GM18873 (cell line): ENCODE results near the gene LRRC61.
"Not testable (repeated sequence)": the region's sequence is repeated elsewhere in the genome, so short reads cannot be mapped to it uniquely, and the experiment has no call there.

Experiments
- ATAC-seq: cut with Tn5 transposase; IDR thresholded peaks from one replicate; pipeline ENCODE4 v1.9.1; 2021; ENCODE audit warnings: mild to moderate bottlenecking, moderate library complexity, moderate number of reproducible peaks; ENCODE audit not compliant: unreplicated experiment, low FRiP score

Gene LRRC61

DNA sequence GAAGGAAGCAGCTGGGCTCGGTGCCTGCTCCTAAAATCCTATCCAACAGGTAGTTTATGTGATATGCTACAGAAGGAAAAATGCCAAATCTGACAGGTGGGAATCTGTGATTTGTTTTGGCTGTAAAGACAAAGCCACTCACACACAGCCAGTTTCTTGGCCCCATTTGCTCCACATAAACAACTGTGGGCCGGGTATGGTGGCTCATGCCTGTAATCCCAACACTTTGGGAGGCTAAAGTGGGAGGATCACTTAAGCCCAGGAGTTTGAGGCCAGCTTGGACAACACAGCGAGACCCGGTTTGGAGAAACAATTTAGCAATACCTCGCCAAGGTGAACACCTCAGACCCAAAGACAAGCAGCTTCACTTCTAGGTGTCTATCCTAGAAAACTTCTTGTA, 16.8 kb upstream of the LRRC61 start:
- ATAC-seq = not testable (repeated sequence)

DNA sequence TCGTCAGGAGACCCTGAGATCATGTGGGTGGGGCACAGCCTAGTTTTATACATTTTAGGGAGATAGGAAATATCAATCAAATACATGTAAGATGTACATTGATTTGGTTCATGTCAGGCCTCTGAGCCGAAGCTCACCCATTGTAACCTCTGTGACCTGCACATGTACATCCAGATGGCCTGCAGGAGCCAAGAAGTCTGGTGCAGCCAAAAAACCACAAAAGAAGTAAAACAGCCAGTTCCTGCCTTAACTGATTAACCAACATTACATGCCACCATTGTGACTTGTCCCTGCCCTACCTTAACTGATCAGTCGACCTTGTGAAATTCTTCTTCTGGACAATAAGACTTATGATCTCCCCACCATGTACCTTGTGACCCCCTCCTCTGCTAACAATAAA, 16.0 kb upstream of the LRRC61 start:
- no peak for ATAC-seq

GRCh38 chr7:150307904-150308303, 15.3 kb upstream of the LRRC61 start:
- ATAC-seq = no peak

- no peak for ATAC-seq
Measured at GRCh38 chr7:150308575-150308974, 14.6 kb upstream of the LRRC61 start.

DNA sequence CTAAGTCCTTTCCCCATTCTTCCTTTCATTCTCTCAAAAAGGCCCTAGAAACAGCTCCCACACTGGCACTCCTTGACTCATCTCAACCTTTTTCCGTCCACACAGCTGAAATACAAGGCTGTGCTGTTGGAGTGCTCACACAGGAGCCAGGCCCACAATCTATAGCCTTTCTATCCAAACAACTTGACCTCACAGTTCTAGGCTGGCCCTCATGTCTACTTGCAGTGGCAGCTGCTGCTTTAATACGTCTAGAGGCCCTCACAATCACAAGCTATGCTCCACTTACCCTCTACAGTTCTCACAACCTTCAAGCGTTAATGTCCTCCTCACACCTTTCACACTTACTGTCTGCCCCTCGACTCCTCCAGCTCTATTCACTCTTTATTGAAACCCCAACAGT, 12.0 kb upstream of the LRRC61 start:
- no peak for ATAC-seq

DNA sequence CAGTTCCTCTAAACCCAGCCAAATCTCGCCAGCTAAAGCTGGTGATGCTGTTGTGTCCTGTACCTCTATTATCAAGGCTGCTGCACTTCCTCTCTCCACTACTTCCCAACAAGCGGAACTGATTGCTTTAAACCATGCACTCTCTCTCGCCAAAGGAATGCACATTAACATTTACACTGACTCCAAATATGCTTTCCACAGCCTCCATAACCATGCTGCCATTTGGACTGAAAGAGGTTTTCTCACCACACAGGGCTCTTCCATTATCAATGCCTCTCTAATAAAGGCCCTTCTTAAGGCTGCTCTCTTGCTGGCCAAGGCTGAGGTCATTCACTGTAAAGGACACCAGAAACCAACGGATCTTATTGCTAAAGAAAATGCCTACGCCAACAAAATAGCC, 11.4 kb upstream of the LRRC61 start:
- ATAC-seq = no peak

DNA sequence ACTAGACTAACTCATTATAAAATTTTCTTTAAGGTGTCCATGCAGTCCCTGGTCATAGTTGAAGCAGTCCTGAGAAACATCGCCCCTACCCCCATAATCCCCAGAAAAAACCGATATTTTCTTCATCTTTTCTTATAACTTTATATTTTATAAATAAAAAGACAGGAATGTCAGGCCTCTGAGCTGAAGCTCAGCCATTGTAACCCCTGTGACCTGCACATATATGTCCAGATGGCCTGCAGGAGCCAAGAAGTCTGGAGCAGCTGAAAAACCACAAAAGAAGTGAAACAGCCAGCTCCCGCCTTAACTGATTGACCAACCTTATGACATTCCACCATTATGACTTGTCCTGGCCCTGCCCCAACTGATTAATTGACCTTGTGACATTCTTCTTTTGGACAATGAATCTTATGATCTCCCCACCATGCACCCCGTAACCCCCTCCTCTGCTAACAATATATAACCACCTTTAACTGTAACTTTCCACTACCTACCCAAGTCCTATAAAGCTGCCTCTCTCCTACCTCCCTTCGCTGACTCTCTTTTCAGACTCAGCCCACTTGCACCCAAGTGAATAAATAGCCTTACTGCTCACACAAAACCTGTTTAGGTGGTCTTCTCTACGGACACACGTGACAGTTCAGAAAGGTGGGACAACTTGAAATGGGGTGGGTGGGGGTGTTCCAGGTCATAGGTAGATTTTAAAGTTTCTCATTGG, 10.3 kb upstream of the LRRC61 start:
- not testable (repeated sequence) for ATAC-seq

DNA sequence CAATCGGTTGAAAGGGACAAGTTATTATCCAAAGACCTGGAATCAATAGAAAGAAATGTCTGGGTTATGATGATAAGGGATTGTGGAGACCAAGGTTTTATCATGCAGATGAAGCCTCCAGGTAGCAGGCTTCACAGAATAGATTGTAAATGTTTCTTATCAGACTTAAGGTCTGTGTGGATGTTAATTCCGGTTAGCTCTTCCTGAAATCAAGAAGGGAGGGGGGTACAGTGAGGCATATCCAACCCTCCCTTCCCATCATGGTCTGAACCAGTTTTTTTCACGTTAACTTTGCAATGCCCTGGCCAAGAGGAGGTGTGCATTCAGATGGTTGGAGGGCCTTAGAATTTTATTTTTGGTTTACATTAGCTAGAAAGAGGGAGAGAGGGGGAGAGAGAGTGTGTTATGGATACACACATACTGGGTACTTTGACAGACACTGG, 9.8 kb upstream of the LRRC61 start:
- ATAC-seq = no peak

- ATAC-seq = no peak
Measured at GRCh38 chr7:150313870-150314269, 9.3 kb upstream of the LRRC61 start.

DNA sequence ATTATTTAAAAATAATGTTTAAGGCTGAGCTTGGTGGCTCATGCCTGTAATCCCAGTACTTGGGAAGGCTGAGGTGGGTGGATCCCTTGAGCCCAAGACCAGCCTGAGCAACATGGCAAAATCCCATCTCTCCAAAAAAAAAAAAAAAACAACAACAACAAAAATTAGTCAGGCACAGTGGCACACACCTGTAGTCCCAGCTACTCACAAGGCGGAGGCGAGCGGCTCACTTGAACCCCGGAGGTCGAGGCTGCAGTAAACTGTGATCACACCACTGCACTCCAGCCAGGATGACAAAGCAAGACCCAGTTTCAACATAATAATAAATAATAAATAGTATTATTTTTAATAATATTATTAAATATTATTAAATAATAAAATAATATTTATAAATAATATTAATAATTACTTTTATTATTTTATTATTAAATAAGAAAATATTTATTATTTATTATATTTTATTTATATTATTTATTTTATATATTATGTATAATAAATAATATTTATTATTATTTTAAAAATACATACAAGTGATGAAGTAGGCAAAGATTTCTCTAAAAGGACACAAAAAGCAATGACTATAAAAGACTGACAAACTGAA, 8.4 kb upstream of the LRRC61 start:
- ATAC-seq = no peak

DNA sequence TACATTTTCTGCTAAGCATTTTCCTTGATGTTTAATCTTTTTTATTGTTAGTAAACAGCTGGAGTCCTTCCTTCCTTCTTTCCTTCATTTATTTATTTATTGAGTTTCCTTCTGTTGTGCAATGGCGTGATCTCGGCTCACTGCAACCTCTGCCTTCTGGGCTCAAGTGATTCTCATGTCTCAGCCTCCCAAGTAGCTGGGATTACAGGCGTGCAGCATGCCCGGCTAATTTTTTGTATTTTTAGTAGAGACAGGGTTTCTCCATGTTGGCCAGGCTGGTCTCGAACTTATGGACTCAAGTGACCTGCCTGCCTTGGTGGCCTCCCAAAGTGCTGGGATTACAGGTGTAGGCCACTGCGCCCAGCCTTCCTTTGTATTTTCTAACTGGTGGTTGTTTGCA, 6.2 kb upstream of the LRRC61 start:
- ATAC-seq = not testable (repeated sequence)

DNA sequence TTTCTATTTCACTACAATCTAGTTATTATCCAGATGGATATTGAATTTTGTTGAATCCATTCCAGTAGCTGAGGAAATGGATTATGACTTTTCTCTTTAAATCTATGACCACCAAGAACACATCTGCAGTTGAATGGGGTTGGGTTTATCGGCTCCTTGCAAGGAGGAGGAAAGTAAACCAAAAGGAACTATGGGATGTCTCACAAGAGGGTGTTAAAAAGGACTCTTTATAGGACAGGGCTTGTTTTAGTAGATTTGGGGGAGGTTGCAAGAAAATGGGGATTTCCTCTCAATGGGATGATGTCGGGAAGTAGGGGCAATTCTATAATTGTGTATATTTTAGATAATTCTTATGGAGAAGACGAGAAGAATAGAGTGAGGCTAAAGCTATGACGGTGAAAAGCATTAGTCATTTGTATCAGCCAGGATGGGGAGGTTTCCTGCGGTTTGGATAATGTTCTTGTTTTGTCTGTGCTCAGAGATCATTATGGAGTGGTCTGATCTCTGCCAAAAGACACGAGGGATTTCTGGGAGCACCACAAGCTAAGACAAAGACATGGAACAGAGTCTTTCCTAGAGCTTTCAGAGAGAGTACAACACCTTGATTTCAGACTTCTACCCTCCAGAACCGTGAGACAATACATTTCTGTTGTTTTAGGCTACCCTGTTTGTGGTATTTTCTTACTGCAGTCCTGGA, 5.3 kb upstream of the LRRC61 start:
- no peak for ATAC-seq

GRCh38 chr7:150321788-150322113, 1.4 kb upstream of the LRRC61 start:
- no peak for ATAC-seq

DNA sequence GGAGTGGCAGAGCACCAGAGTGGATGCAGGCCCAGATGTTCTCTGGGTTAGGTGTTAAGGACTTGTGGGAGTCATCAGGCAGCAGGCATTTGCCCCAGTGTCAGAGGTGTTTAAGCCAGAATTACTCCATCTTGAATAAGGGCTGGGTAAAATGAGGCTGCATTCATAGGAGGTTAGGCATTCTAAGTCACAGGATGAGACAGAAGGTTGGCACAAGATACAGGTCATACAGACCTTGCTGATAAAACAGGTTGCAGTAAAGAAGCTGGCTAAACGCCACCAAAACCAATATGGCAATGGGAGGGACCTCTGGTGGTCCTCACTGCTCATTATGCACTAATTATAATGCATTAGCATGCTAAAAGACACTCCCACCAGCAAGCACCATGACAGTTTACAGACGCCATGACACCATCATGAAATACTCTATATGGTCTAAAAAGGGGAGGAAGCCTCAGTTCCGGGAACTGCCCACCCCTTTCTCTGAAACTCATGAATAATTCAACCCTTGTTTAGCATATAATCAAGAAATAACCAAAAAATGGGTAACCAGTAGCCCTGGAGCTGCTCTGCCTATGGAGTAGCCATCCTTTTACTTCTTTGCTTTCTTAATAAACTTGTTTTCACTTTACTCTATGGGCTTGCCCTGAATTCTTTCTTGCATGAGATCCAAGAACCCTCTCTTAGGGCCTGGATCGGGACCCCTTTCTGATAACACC, 882 bp upstream of the LRRC61 start:
- ATAC-seq = no peak

GRCh38 chr7:150323682-150324372, 672 bp downstream of the LRRC61 start:
- no peak for ATAC-seq

DNA sequence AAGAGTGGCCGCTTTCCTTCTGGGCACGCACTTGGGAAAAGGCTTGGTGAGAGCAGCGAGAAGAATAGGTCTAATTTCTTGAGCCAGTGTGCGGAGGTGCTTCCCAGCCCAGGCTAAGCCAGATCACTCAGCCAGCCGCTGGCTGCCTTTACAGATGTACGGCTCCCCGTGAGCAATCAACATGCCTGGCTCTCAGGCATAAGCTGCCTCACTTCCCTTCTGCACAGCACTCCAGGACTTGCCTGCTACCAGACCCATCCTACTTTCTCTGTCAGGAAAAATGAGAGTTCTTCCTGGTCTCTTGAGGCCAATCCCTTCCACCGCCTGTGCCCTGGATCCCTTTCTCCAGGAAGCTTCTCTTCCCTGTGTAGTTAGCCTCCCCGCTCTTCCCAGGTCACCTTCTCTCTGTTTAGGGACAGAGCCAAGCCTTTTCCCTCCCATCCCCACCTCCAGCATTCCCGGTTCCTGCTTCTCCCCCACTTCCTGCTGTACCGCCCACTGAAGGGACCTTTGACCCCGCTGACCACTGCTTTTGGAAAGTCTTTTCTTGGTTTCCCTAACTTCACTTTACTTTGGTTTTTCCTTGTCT, 1.3 kb downstream of the LRRC61 start:
- ATAC-seq = no peak

DNA sequence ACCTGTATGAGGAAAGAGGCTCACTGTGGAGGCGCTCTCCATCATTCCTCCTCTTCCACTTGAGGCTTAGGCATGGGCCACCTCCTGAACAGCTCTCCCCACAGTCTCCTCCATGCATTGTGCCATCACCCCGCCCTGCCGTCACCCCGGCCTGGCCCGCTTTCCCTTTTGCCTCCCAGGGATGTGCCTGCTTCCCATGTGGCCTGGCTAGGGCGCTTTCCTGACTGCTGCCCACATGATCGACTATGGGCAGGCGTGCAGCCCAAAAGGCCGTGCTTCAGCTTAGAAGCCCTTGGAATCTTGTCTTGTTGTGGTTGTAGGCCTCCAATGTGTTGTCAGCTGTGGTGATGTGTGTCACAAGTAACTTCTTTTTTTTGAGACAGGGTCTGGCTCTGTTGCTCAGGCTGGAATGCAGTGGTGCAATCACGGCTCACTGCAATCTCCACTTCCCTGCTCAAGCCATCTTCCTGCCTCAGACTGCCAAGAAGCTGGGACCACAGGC, 2.0 kb downstream of the LRRC61 start:
- no peak for ATAC-seq

DNA sequence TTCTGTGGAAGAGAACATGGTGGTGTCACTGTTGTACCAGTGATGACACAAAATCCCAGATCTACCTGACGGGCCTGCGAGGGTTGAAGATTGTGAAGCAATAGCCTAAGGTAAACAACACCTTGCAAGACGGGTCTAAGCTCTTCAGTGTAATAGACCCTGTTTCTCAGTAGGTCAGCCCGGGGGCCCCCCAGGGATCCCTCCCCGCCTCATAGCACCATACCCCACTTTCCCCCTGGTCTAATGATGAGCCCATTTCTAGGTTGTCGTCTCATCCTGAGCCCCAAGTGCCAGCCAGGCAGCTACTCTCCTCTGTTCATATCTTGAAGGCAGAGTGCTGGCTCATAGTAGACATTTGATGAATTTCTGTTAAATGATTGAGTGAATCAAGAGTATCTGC, 2.7 kb downstream of the LRRC61 start:
- no peak for ATAC-seq

DNA sequence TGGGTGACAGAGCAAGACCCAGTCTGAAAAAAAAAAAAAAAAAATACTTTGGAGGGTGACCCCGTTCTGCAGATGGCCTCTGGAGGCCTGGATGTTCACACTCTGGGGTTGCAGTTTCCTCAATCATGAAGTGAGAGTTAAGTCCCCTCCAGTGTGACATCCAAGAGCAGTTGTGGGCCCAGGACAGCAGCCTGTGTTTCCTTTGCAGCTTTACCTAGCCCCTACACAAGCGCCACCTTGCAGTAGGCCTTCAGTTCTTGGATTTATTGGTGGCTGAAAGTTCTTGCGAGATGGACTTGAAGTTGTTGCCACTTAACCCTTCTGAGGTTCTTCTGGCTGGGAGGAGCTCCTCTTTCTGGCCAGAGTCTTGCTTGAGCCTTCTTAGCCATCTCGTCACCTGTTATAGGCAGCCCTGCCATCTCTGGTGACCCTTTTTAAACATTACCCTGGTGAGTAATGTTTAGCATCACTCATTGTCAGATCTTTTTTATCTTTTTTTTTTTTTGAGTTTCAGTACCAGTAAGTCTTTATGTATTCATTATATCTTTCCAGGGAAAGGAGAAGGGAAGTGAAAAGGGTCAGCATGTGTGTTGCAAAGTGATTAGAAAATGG, 3.6 kb downstream of the LRRC61 start:
- no peak for ATAC-seq

DNA sequence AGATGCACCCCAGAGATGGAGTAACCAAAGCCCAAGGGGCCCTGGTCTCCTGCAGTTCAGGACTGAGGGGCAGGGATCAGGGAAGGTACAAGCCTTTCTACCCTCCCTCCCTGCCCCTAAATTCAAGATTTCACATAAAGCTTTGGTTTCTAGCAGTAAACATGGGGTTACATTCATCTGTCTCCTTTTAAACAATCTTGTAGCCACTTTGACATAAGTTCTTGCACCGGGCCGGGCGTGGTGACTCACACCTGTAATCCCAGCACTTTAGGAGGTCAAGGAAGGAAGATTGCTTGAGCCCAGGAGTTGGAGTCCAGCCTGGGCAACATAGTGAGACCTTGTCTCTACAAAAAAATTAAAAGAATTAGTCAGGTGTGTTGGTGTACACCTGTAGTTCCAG, 4.2 kb downstream of the LRRC61 start:
- ATAC-seq = no peak
